DND-41 (cell line): Measurements from ENCODE around the gene CYB5A.

ENCODE experiments used
- ATAC-seq: fragments of 200-7000 bp; cut with Tn5 transposase; 3 replicates; pipeline ENCODE4 v1.9.1; 2021; ENCODE audit warnings: low read depth; ENCODE audit not compliant: insufficient read depth
- DNase-seq: peaks from one replicate; pipeline ENCODE4 v3.0.0-alpha.2; 2020
- H2AFZ ChIP-seq: 2 replicates; pipeline ENCODE4 v1.6.0; 2012; ENCODE audit warnings: low read depth, low read length
- H3K27ac ChIP-seq: 2 replicates; pipeline ENCODE4 v1.5.1; 2012; ENCODE audit warnings: low read length, inconsistent platforms
- H3K27me3 ChIP-seq: fragments of 200-600 bp; sonication (generic); 2 replicates; pipeline ENCODE4 v1.6.0; 2012; ENCODE audit warnings: low read length, mild to moderate bottlenecking, inconsistent platforms; ENCODE audit not compliant: insufficient read depth, poor library complexity
- H3K36me3 ChIP-seq: 2 replicates; pipeline ENCODE4 v1.5.1; 2012; ENCODE audit warnings: low read length, inconsistent platforms; ENCODE audit not compliant: insufficient read depth
- H3K4me1 ChIP-seq: 2 replicates; pipeline ENCODE4 v1.5.1; 2012; ENCODE audit warnings: mild to moderate bottlenecking, low read length; ENCODE audit not compliant: insufficient read depth
- H3K4me2 ChIP-seq: 2 replicates; pipeline ENCODE4 v1.6.0; 2012; ENCODE audit warnings: mild to moderate bottlenecking, moderate library complexity, low read length, inconsistent platforms; ENCODE audit not compliant: insufficient read depth
- H3K4me3 ChIP-seq, 2 experiments: fragments of 200-600 bp in 1 of 2; shearing (Covaris generic) in 1 of 2; 2 replicates each; pipeline ENCODE4 v1.5.1; 2012 to 2016; ENCODE audit warnings: inconsistent platforms in 2 of 2, low read length in 2 of 2, mild to moderate bottlenecking in 2 of 2, low read depth in 1 of 2, moderate library complexity in 1 of 2
- H3K79me2 ChIP-seq: 2 replicates; pipeline ENCODE4 v1.6.0; 2012; ENCODE audit warnings: low read length, inconsistent platforms; ENCODE audit not compliant: insufficient read depth
- H3K9ac ChIP-seq: 2 replicates; pipeline ENCODE4 v1.6.0; 2012; ENCODE audit warnings: low read depth, mild to moderate bottlenecking, inconsistent platforms, low read length, moderate library complexity
- H3K9me3 ChIP-seq: 2 replicates; pipeline ENCODE4 v1.5.1; 2012; ENCODE audit warnings: low read length, moderate library complexity, mild to moderate bottlenecking, inconsistent platforms; ENCODE audit not compliant: insufficient read depth, severe bottlenecking
- H4K20me1 ChIP-seq: 2 replicates; pipeline ENCODE4 v1.6.0; 2012; ENCODE audit warnings: low read length; ENCODE audit not compliant: insufficient read depth
- EZH2 ChIP-seq: IDR thresholded peaks from 3 replicates; pipeline ENCODE4 v1.6.1; 2012; ENCODE audit warnings: borderline replicate concordance, low read depth, mild to moderate bottlenecking, moderate library complexity, low read length, inconsistent platforms; ENCODE audit not compliant: severe bottlenecking
- TF ChIP-seq, protein P1 (sequence below): IDR thresholded peaks from 2 replicates; pipeline ENCODE4 v1.5.1; 2012; ENCODE audit warnings: borderline replicate concordance, low read length, moderate library complexity, mild to moderate bottlenecking; ENCODE audit not compliant: poor library complexity, severe bottlenecking; ENCODE audit errors: extremely low read depth

CYB5A gene

DNA sequence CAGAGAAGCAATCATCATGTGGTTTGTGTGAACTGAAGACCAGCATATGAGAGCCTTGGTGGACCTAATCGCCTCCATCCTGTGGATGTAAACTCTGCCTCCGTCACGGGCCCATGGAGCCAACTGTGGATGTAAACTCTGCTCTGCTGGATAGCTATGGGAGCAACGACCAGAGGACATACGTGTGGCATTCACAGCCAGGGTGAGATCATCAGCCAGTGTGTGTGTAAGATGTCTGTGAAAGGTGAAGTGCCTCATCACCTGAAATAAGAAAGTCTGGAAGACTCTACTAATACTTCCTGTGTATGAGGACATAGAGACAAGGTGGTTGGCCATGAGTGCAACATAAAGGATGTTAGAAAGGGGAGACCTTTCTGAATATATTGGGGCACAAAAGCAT is 63.5 kb downstream of the CYB5A start:
- TF ChIP-seq EZH2 = no peak
- TF ChIP-seq, protein P1, sequence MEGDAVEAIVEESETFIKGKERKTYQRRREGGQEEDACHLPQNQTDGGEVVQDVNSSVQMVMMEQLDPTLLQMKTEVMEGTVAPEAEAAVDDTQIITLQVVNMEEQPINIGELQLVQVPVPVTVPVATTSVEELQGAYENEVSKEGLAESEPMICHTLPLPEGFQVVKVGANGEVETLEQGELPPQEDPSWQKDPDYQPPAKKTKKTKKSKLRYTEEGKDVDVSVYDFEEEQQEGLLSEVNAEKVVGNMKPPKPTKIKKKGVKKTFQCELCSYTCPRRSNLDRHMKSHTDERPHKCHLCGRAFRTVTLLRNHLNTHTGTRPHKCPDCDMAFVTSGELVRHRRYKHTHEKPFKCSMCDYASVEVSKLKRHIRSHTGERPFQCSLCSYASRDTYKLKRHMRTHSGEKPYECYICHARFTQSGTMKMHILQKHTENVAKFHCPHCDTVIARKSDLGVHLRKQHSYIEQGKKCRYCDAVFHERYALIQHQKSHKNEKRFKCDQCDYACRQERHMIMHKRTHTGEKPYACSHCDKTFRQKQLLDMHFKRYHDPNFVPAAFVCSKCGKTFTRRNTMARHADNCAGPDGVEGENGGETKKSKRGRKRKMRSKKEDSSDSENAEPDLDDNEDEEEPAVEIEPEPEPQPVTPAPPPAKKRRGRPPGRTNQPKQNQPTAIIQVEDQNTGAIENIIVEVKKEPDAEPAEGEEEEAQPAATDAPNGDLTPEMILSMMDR = no peak

DNA sequence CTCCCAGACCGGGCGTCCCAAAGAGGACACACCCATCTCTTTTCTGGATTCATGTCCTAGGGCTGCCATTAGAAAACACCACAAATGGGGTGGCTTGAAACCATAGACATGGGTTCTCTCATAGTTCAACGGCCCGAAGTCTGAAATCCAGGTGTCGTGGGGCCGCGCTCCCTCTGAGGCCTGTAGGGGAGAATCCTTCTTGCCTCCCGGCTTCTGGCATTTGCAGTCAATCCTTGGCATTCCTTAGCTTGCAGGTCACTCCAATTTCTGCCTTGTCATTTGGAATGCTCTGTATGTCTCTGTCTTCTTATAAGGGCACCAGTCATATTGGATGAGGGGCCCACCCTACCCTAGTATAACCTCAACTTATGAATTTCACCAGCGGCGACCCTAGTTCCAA is 65.1 kb downstream of the CYB5A start:
- Histone ChIP-seq H3K79me2 (no peaks in the 10 kb centered on the region), H3K4me2 (no peak overlapping the region), H3K4me1 (no peaks in the 10 kb centered on the region), H2AFZ (no peak overlapping the region), H3K27me3 (no peaks in the 10 kb centered on the region), H3K4me3 (no peak overlapping the region), H3K9ac (no peak overlapping the region), H3K36me3 (no peaks in the 10 kb centered on the region), H3K27ac (no peak overlapping the region), H4K20me1 (no peaks in the 10 kb centered on the region), H3K9me3 (no peaks in the 10 kb centered on the region)
- TF ChIP-seq, protein P1 = no peak
- no peak for TF ChIP-seq EZH2
- DNase-seq = no peak
- ATAC-seq = no peak

More for the DNA sequence above, 63.5 kb downstream of the CYB5A start:
- Histone ChIP-seq H3K36me3 (no peaks in the 10 kb centered on the region), H3K27ac (no peak overlapping the region), H3K79me2 (no peaks in the 10 kb centered on the region), H2AFZ (no peak overlapping the region), H3K4me3 (no peak overlapping the region), H3K27me3 (peaks cover 2% of the 10 kb centered on the region), H3K9me3 (no peaks in the 10 kb centered on the region), H3K9ac (no peak overlapping the region), H3K4me2 (no peak overlapping the region), H3K4me1 (no peaks in the 10 kb centered on the region), H4K20me1 (no peaks in the 10 kb centered on the region)
- DNase-seq = no peak
- no peak for ATAC-seq

DNA sequence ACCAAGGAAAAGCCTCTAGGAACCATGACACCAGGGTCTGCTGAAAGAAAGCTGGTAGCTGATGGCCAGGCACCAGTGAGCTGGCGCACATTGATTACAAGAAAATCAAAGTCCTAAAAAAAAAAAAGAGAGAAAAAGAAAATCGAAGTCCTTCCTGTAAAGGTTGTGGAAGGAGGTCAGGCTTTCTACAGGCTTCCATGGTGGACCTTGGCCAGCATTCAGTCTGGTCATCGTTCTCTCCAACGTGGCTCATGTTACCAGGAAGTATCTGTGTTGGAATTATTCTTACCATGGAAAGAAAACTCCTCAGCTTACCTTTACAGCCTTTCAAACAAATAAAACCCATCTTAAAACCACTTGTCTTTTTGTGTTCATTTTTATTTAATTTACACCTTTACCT is 65.6 kb downstream of the CYB5A start:
- no peak for TF ChIP-seq EZH2
- TF ChIP-seq, protein P1 = no peak
- Histone ChIP-seq H3K27me3 (no peaks in the 10 kb centered on the region), H3K27ac (no peak overlapping the region), H2AFZ (no peak overlapping the region), H3K9ac (no peak overlapping the region), H3K9me3 (no peaks in the 10 kb centered on the region), H3K4me1 (no peaks in the 10 kb centered on the region), H4K20me1 (no peaks in the 10 kb centered on the region), H3K79me2 (no peaks in the 10 kb centered on the region), H3K4me2 (no peak overlapping the region), H3K4me3 (no peak overlapping the region), H3K36me3 (no peaks in the 10 kb centered on the region)
- no peak for ATAC-seq
- DNase-seq = no peak
